ENCODE data around the gene MYOCOS. TPM values are rescaled to one million over a fixed set of nuclear protein-coding genes. Genes with fewer than 3 reads are reported as not detected.

Gene MYOCOS
- total RNA-seq, 1 experiment from 2014 or later: not detected

- DNase-seq (ENCODE audit: low read depth, low spot score) (no peak), ATAC-seq (no peak)
- no peaks in the 10 kb centered on the region for H3K4me1 ChIP-seq (ENCODE audit: control insufficient read depth, insufficient read depth, low read length)
- TF ChIP-seq CTCF (IDR thresholded peaks at IDR 0.05) (no peak), POLR2AphosphoS5 (IDR thresholded peaks at IDR 0.05; ENCODE audit: low read depth, low read length) (no peak), SIN3A (IDR thresholded peaks at IDR 0.05; ENCODE audit: borderline replicate concordance, insufficient read depth, low read depth, low read length) (no peak), REST (IDR thresholded peaks at IDR 0.05; ENCODE audit: insufficient read depth in 1 of 2, low read depth in 2 of 2, low read length in 1 of 2) (no peak), TCF7L2 (IDR thresholded peaks at IDR 0.05; ENCODE audit: low read depth, low read length) (no peak)
- H3K36me3 ChIP-seq (ENCODE audit: control insufficient read depth, insufficient read depth, low read length): peaks cover 51% of the 10 kb centered on the region
- H3K4me3 ChIP-seq (ENCODE audit: low read depth in 2 of 2, low read length in 2 of 2): no peak overlapping the region
- no peaks in the 10 kb centered on the region for H3K27me3 ChIP-seq (ENCODE audit: control insufficient read depth, insufficient read depth, low read length)
- ChIA-PET POLR2A (interaction anchor here (0.6 kb wide), 1 partner anchor 127 kb away, joined by 8 read pairs; no protein-coding TSS in a partner anchor), CTCF (no interaction called here)
- no peak overlapping the region for H3K27ac ChIP-seq (ENCODE audit: low read length)
- in situ Hi-C loops (cut with HindIII; ENCODE audit: low pct_unique_long_range_greater_than_20kb, low sequenced_read_pairs) (no loop called here), intact Hi-C loops (cut with micrococcal nuclease; ENCODE audit: unreplicated experiment) (no loop called here)
- no peaks in the 10 kb centered on the region for H3K9me3 ChIP-seq (ENCODE audit: control insufficient read depth, insufficient read depth, low read depth, low read length)
- BruUV-seq (replicated peaks): no TSS peak
These were observed 33.8 kb upstream of the MYOCOS start for GRCh38 chr1:171588230-171588629.

GRCh38 chr1:171590022-171590421 is 32.0 kb upstream of the MYOCOS start:
- H3K4me1 ChIP-seq (ENCODE audit: control insufficient read depth, insufficient read depth, low read length): no peaks in the 10 kb centered on the region
- DNase-seq (ENCODE audit: low read depth, low spot score) (no peak), ATAC-seq (no peak)
- H3K27me3 ChIP-seq (ENCODE audit: control insufficient read depth, insufficient read depth, low read length): no peaks in the 10 kb centered on the region
- no peak overlapping the region for H3K4me3 ChIP-seq (ENCODE audit: low read depth in 2 of 2, low read length in 2 of 2)
- H3K9me3 ChIP-seq (ENCODE audit: control insufficient read depth, insufficient read depth, low read depth, low read length): no peaks in the 10 kb centered on the region
- no peak for TF ChIP-seq CTCF (IDR thresholded peaks at IDR 0.05)
- TF ChIP-seq TCF7L2 (IDR thresholded peaks at IDR 0.05; ENCODE audit: low read depth, low read length): no peak
- TF ChIP-seq POLR2AphosphoS5 (IDR thresholded peaks at IDR 0.05; ENCODE audit: low read depth, low read length): no peak
- TF ChIP-seq SIN3A (IDR thresholded peaks at IDR 0.05; ENCODE audit: borderline replicate concordance, insufficient read depth, low read depth, low read length): no peak
- no peak for TF ChIP-seq REST (IDR thresholded peaks at IDR 0.05; ENCODE audit: insufficient read depth in 1 of 2, low read depth in 2 of 2, low read length in 1 of 2)
- intact Hi-C loops (cut with micrococcal nuclease; ENCODE audit: unreplicated experiment): no loop called here
- POLR2A ChIA-PET: no interaction called here
- no peak overlapping the region for H3K27ac ChIP-seq (ENCODE audit: low read length)
- peaks cover 37% of the 10 kb centered on the region for H3K36me3 ChIP-seq (ENCODE audit: control insufficient read depth, insufficient read depth, low read length)
- CTCF ChIA-PET: no interaction called here
- in situ Hi-C loops (cut with HindIII; ENCODE audit: low pct_unique_long_range_greater_than_20kb, low sequenced_read_pairs): no loop called here
- no TSS peak for BruUV-seq (replicated peaks)

All from Panc1 (cell line).